H1 (cell line): ENCODE results near the gene GCC1. TPM values are rescaled to one million over a fixed set of nuclear protein-coding genes. Genes with fewer than 3 reads are reported as not detected.
A peak's percentile ranks its signal among the peaks of the same experiment; 100 is the strongest.

Source experiments
- ASH2L ChIP-seq: fragments of 200-600, 300-600 bp; sonication (generic); IDR thresholded peaks from one replicate; pipeline ENCODE4 v1.7.1; 2017; ENCODE audit warnings: low read length
- BACH1 ChIP-seq: IDR thresholded peaks from 2 replicates; pipeline ENCODE4 v1.6.1; 2012; ENCODE audit warnings: low read length, improper control_type of control experiment
- BCL11A ChIP-seq, 2 experiments: IDR thresholded peaks; one replicate each; pipeline ENCODE4 v1.6.1; 2011; ENCODE audit warnings: low read depth in 2 of 2, low read length in 2 of 2, mild to moderate bottlenecking in 2 of 2
- CBX5 ChIP-seq: fragments of 300-800, 300-1000 bp; sonication (generic); IDR thresholded peaks from 2 replicates; pipeline ENCODE4 v1.7.1; 2016; ENCODE audit warnings: antibody characterized with exemption, low read length, low read depth
- CBX8 ChIP-seq: fragments of 300-800, 300-1000 bp; sonication (generic); IDR thresholded peaks from 2 replicates; pipeline ENCODE4 v1.7.1; 2016; ENCODE audit warnings: low read depth, low read length, borderline replicate concordance
- CEBPB ChIP-seq: IDR thresholded peaks from 2 replicates; pipeline ENCODE4 v1.6.1; 2012; ENCODE audit warnings: low read depth, low read length
- CREB1 ChIP-seq: IDR thresholded peaks from 2 replicates; pipeline ENCODE4 v1.6.1; 2012; ENCODE audit warnings: inconsistent platforms
- EGR1 ChIP-seq: IDR thresholded peaks from 2 replicates; pipeline ENCODE4 v1.6.1; 2011; ENCODE audit warnings: low read depth, low read length, borderline replicate concordance
- EZH2 ChIP-seq: fragments of 200-600 bp; sonication (generic); IDR thresholded peaks from 2 replicates; pipeline ENCODE4 v1.7.1; 2012; ENCODE audit warnings: low read depth, mild to moderate bottlenecking, moderate library complexity, low read length, inconsistent platforms; ENCODE audit not compliant: severe bottlenecking
- FOSL1 ChIP-seq: IDR thresholded peaks from 2 replicates; pipeline ENCODE4 v1.6.1; 2011; ENCODE audit warnings: mild to moderate bottlenecking, low read depth, low read length, moderate library complexity; ENCODE audit not compliant: insufficient read depth
- JUND ChIP-seq: IDR thresholded peaks from 2 replicates; pipeline ENCODE4 v1.6.1; 2011; ENCODE audit warnings: mild to moderate bottlenecking, improper control_type of control experiment, low read length
- KDM4A ChIP-seq: IDR thresholded peaks from one replicate; pipeline ENCODE4 v1.7.1; 2012; ENCODE audit warnings: low read depth, mild to moderate bottlenecking, moderate library complexity, low read length, inconsistent platforms; ENCODE audit not compliant: severe bottlenecking
- MAFK ChIP-seq: IDR thresholded peaks from 2 replicates; pipeline ENCODE4 v1.6.1; 2012; ENCODE audit warnings: low read depth, mild to moderate bottlenecking, improper control_type of control experiment, low read length
- POLR2A ChIP-seq, 2 experiments: IDR thresholded peaks; 1 replicate in 1 of 2; 2 replicates in 1 of 2; pipeline ENCODE4 v1.6.1; 2011; ENCODE audit warnings: low read depth in 2 of 2, low read length in 2 of 2, mild to moderate bottlenecking in 2 of 2; ENCODE audit errors: control extremely low read depth in 1 of 2
- POLR2AphosphoS5 ChIP-seq: IDR thresholded peaks from 2 replicates; pipeline ENCODE4 v1.6.1; 2011; ENCODE audit warnings: low read depth, low read length
- RAD21 ChIP-seq, 2 experiments: IDR thresholded peaks in 1 of 2; conservative IDR thresholded peaks in 1 of 2; 2 replicates each; pipeline ENCODE4 v1.6.1; 2011; ENCODE audit warnings: low read depth in 2 of 2, low read length in 2 of 2, improper control_type of control experiment in 1 of 2, inconsistent platforms in 1 of 2, mild to moderate bottlenecking in 1 of 2, moderate library complexity in 1 of 2
- RFX5 ChIP-seq: IDR thresholded peaks from 2 replicates; pipeline ENCODE4 v1.6.1; 2011; ENCODE audit warnings: low read depth, low read length, improper control_type of control experiment, borderline replicate concordance
- SP1 ChIP-seq: IDR thresholded peaks from 2 replicates; pipeline ENCODE4 v1.6.1; 2011; ENCODE audit warnings: low read depth, low read length
- SP2 ChIP-seq: IDR thresholded peaks from 2 replicates; pipeline ENCODE4 v1.6.1; 2012; ENCODE audit warnings: mild to moderate bottlenecking, low read length, inconsistent platforms
- SRF ChIP-seq: IDR thresholded peaks from 2 replicates; pipeline ENCODE4 v1.6.1; 2011; ENCODE audit warnings: mild to moderate bottlenecking, low read depth, low read length, moderate library complexity
- TCF12 ChIP-seq: IDR thresholded peaks from 2 replicates; pipeline ENCODE4 v1.6.1; 2011; ENCODE audit warnings: low read depth, mild to moderate bottlenecking, low read length
- polyA plus RNA-seq, 7 experiments: library from polyadenylated mRNA; depleted of rRNA in 3 of 7; stranded (reverse) in 5 of 7; unstranded in 2 of 7; fragments of >200 nt in 5 of 7; fragments of 200-250 nt in 2 of 7; gene quantifications; 1 replicate in 5 of 7; 2 replicates in 1 of 7; 4 replicates in 1 of 7; pipeline versions ENCODE4 v1.2.1 to v1.2.3, GENCODE V29; 2011 to 2013; ENCODE audit warnings: missing spikeins in 2 of 7, mixed read lengths in 2 of 7
- total RNA-seq: library from RNA; stranded (reverse); fragmentation: NEBNext Ultra II Directional; extraction: Animal tissue kit (Norgen Biotek cat#: 25700); gene quantifications from 2 replicates; pipeline ENCODE4 v1.2.1, GENCODE V29; 2021
- TF ChIP-seq, protein P1 (sequence below): IDR thresholded peaks from 2 replicates; pipeline ENCODE4 v1.6.1; 2012; ENCODE audit warnings: low read length, inconsistent platforms
- TF ChIP-seq, protein P2 (sequence below): IDR thresholded peaks from 2 replicates; pipeline ENCODE4 v1.6.1; 2011; ENCODE audit warnings: low read depth, mild to moderate bottlenecking, low read length; ENCODE audit not compliant: insufficient read depth

The GCC1 gene
- total and polyA plus RNA-seq, 2 of the 8 experiments (the other 6 are each of a cell fraction or from before 2014, with no cell fraction given), result 3.3 to 15.0 TPM

DNA sequence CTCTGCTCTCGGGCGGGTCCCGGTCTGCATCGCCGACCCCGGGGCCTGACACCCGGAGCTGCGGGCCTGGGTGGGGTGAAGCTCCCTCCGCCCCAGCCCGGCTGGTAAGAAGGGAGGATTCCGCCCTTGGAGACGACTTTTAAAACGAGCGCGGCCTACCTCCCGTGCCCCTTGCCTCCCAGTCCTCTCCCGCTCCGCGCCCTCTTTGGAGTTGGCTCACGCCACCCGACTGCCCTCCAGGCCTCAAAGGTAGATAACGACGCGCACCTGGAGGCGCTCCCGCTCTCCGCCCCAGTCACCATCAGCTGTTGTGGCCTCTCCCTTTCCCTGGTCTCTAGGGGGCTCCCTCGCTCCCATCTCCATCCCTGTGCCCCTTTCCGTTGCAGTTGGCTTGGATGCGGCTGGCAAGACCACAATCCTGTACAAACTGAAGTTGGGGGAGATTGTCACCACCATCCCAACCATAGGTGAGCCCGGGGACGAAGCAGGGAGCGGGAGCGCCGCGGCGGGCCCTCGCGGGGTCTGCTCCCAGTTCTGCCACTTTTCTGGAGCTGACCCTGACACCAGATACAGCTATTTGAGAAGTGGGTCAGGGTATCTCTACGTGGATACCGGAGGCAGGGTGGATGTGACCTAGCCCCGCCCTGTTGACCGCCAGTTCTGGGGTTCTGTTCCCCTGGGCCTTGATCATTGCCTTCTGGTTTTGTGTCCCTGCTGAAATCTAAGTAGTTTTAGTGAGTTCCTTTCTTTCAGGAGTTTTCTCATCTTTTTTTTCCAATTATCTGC is 3.5 kb upstream of the GCC1 start (continued):
- no peak for TF ChIP-seq EZH2
- no peak for TF ChIP-seq FOSL1
- peak in 1 of 2 experiments; percentile 43; a peak in 1 of 3 replicates for TF ChIP-seq POLR2A (IDR thresholded peaks at IDR 0.05; ENCODE audit: control extremely low read depth in 1 of 2, low read depth in 2 of 2, low read length in 2 of 2)
- no peak for TF ChIP-seq BACH1
- peak; percentile 35 for TF ChIP-seq ASH2L
- TF ChIP-seq CEBPB, result no peak
- no peak for TF ChIP-seq SRF
- peak; percentile 75 for TF ChIP-seq RAD21 (IDR thresholded peaks at IDR 0.05 in 1 of 2, conservative IDR thresholded peaks at IDR 0.05 in 1 of 2; ENCODE audit: low read depth in 2 of 2, low read length in 2 of 2)
- no peak for TF ChIP-seq SP1
- TF ChIP-seq CBX5, result no peak
- TF ChIP-seq RFX5, result no peak
- TF ChIP-seq BCL11A (IDR thresholded peaks at IDR 0.05; ENCODE audit: low read depth in 2 of 2, low read length in 2 of 2), result no peak
- TF ChIP-seq, protein P1, sequence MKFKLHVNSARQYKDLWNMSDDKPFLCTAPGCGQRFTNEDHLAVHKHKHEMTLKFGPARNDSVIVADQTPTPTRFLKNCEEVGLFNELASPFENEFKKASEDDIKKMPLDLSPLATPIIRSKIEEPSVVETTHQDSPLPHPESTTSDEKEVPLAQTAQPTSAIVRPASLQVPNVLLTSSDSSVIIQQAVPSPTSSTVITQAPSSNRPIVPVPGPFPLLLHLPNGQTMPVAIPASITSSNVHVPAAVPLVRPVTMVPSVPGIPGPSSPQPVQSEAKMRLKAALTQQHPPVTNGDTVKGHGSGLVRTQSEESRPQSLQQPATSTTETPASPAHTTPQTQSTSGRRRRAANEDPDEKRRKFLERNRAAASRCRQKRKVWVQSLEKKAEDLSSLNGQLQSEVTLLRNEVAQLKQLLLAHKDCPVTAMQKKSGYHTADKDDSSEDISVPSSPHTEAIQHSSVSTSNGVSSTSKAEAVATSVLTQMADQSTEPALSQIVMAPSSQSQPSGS, result peak; percentile 22; the same call in 1 of the 2 replicates
- no peak for TF ChIP-seq CBX8
- peak; percentile 28; the same call in 1 of the 2 replicates for TF ChIP-seq JUND
- no peak for TF ChIP-seq EGR1
- TF ChIP-seq, protein P2, sequence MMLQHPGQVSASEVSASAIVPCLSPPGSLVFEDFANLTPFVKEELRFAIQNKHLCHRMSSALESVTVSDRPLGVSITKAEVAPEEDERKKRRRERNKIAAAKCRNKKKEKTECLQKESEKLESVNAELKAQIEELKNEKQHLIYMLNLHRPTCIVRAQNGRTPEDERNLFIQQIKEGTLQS, result no peak
- TF ChIP-seq KDM4A, result peak; percentile 45
- peak; percentile 63 for TF ChIP-seq POLR2AphosphoS5
- TF ChIP-seq TCF12, result no peak
- TF ChIP-seq SP2, result no peak
- TF ChIP-seq CREB1, result peak; percentile 78
- no peak for TF ChIP-seq MAFK
